ENCODE results near the gene ZNF500.
A peak's percentile ranks its signal among the peaks of the same experiment; 100 is the strongest.

ZNF500 gene

DNA sequence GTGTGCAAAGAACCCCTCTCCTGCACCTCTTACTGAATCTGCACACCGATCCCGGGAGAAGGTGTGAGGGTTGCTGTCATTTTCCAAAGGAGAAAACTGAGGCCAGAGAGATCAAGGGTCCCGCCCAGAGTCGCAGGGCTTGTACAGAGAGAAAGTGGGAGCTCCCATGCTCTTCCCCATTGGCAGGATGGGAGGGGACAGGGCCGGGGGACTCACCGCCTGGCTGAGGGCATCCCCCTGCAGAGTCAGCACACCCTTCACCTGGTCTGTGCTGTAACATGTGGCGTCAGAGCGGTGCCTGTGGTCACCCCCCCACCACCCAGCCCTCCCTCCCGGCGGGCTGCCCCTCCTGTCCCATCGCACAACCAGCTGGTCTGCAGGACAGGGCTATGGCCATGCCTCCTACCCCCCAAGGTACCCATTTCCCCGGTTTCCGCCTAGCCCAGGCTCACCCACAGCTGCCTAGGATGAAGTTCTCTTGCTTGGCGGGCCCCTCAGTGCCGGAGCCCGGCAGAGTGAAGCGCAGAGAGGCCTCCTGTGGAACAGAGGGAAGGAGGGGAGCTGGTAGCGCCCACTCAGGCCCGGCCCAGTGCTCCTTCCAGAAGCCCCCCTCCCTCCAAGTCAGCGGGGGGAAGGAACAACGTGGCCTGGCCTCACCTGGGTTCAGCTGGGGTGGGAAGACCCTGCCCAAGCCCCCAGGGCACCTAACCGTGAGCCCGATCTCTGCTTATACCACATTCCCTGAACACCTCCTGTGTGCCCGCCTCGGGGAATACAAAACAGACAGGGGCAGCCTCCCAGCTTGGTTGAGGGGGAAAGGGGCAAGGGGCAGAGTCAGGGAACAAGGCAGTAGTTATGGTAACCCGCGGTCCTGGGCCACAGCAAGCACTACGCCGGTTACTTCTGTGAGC, 34.3 kb upstream of the ZNF500 start:
- H3K9me3 ChIP-seq (ENCODE audit: control insufficient read depth, insufficient read depth, low read length), result no peaks in the 10 kb centered on the region
- peak overlapping the region; percentile 94 for H3K4me2 ChIP-seq (ENCODE audit: low read length)
- peaks cover 32% of the 10 kb centered on the region for H3K4me1 ChIP-seq (ENCODE audit: control insufficient read depth, low read length)
- peak overlapping the region; percentile 38; the same call in 1 of the 2 replicates for H3K27ac ChIP-seq (ENCODE audit: low read depth, low read length)
- TF ChIP-seq EZH2phosphoT487 (IDR thresholded peaks at IDR 0.05; ENCODE audit: borderline replicate concordance, low read length) (no peak), CTCF (IDR thresholded peaks at IDR 0.05; ENCODE audit: low read depth, low read length, poor library complexity, severe bottlenecking) (no peak)
- H3K79me2 ChIP-seq (ENCODE audit: control insufficient read depth, low read length), result no peaks in the 10 kb centered on the region
- H3F3A ChIP-seq (ENCODE audit: control insufficient read depth, insufficient read depth), result peaks cover 7% of the 10 kb centered on the region; the same call in 1 of the 2 replicates
- peak overlapping the region; percentile 87 for H3K4me3 ChIP-seq (ENCODE audit: low read length)
- no peaks in the 10 kb centered on the region for H3K27me3 ChIP-seq (ENCODE audit: control insufficient read depth, low read length)
- H4K20me1 ChIP-seq (ENCODE audit: control insufficient read depth, insufficient read depth, low read depth, low read length), result no peaks in the 10 kb centered on the region
- peaks cover 14% of the 10 kb centered on the region for H3K36me3 ChIP-seq (ENCODE audit: control insufficient read depth, low read length)
- no peaks in the 10 kb centered on the region for H3K9me2 ChIP-seq (replicated peaks; ENCODE audit: control insufficient read depth, low read length)

DNA sequence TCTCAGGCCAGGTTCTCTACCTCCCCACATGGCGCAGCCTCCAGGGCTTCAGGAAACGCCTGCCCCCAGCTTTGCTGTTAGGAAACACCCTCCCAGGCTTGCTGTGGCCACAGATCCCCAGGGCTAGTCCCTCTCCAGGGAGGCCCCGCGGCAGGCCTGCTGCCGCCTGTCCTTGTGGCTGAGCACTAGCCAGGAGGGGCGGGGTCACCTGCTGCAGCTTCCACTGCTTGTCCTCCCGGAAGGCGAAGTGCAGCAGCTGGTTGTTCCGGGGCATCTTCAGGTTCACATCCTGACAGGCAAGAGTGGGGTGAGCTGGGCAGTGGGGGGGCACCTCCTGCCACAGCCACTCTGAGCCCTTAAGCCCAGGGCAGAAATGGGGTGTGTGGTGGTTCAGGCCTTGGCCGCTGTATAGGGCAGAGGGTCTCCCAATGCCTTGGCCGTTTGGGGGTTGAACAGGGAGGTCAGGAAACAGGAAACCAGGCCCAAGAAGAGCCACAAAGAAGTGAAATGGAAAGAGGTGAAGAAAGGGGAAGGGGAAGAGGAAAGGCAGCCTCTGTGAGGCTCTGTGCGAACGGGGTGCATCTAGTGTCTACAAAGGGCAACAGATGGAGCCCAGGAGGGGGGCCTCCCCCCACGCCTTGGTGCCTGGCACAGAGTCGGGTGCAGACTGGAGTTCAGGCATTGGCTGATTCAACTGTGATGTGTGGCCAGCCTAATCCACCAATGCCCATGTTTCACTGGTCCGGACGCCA, 33.5 kb upstream of the ZNF500 start:
- no peaks in the 10 kb centered on the region for H3K79me2 ChIP-seq (ENCODE audit: control insufficient read depth, low read length)
- H3K4me3 ChIP-seq (ENCODE audit: low read length), result peak overlapping the region; percentile 16; the same call in 1 of the 2 replicates
- TF ChIP-seq CTCF (IDR thresholded peaks at IDR 0.05; ENCODE audit: low read depth, low read length, poor library complexity, severe bottlenecking), result no peak
- TF ChIP-seq EZH2phosphoT487 (IDR thresholded peaks at IDR 0.05; ENCODE audit: borderline replicate concordance, low read length), result no peak
- no peaks in the 10 kb centered on the region for H3K9me2 ChIP-seq (replicated peaks; ENCODE audit: control insufficient read depth, low read length)
- no peaks in the 10 kb centered on the region for H4K20me1 ChIP-seq (ENCODE audit: control insufficient read depth, insufficient read depth, low read depth, low read length)
- peaks cover 32% of the 10 kb centered on the region for H3K4me1 ChIP-seq (ENCODE audit: control insufficient read depth, low read length)
- H3K4me2 ChIP-seq (ENCODE audit: low read length), result peak overlapping the region; percentile 94
- no peak overlapping the region for H3K27ac ChIP-seq (ENCODE audit: low read depth, low read length)
- peaks cover 7% of the 10 kb centered on the region; the same call in 1 of the 2 replicates for H3F3A ChIP-seq (ENCODE audit: control insufficient read depth, insufficient read depth)
- H3K36me3 ChIP-seq (ENCODE audit: control insufficient read depth, low read length), result peaks cover 12% of the 10 kb centered on the region
- H3K27me3 ChIP-seq (ENCODE audit: control insufficient read depth, low read length), result no peaks in the 10 kb centered on the region
- H3K9me3 ChIP-seq (ENCODE audit: control insufficient read depth, insufficient read depth, low read length), result no peaks in the 10 kb centered on the region

DNA sequence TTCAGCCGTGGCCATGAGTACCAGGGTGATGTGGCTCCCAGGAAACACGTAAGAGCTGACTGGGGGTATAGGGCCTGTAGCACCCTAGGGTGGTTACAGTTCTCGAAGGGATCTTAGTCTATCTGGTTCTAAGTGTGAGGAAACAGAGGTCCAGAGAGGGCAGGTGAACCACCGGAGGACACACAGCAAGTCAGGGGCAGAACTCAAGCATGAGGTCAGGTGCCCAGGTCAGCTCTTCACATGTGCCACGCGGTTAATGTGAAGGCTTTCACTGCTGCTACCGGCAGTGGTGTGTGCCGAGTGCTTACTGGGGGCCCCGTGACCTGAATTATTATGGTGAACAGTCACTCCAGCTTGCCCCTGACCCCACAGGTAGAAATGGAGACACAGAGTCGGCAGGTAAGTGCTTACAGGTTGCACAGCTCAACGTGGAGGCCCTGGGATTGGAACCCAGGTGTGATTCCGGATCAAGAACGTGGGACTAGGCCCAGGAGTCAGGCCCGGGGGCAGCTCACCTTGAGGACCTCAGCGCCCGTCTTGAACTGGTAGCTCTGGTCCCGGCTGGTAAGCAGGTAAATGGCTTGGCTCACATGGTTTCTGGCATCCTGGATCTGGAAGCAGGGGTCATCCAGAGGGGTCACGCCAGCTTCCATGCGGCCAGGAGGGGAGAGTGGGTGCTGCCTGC, 32.4 kb upstream of the ZNF500 start:
- Histone ChIP-seq H3K9me2 (replicated peaks; ENCODE audit: control insufficient read depth, low read length) (no peaks in the 10 kb centered on the region), H3K79me2 (ENCODE audit: control insufficient read depth, low read length) (no peaks in the 10 kb centered on the region), H4K20me1 (ENCODE audit: control insufficient read depth, insufficient read depth, low read depth, low read length) (no peaks in the 10 kb centered on the region), H3K4me2 (ENCODE audit: low read length) (no peak overlapping the region), H3K27me3 (ENCODE audit: control insufficient read depth, low read length) (no peaks in the 10 kb centered on the region), H3K4me3 (ENCODE audit: low read length) (no peak overlapping the region), H3K9me3 (ENCODE audit: control insufficient read depth, insufficient read depth, low read length) (no peaks in the 10 kb centered on the region), H3K4me1 (ENCODE audit: control insufficient read depth, low read length) (peaks cover 32% of the 10 kb centered on the region), H3F3A (ENCODE audit: control insufficient read depth, insufficient read depth) (peaks cover 7% of the 10 kb centered on the region; the same call in 1 of the 2 replicates), H3K36me3 (ENCODE audit: control insufficient read depth, low read length) (peaks cover 5% of the 10 kb centered on the region), H3K27ac (ENCODE audit: low read depth, low read length) (no peak overlapping the region)
- no peak for TF ChIP-seq CTCF (IDR thresholded peaks at IDR 0.05; ENCODE audit: low read depth, low read length, poor library complexity, severe bottlenecking)
- no peak for TF ChIP-seq EZH2phosphoT487 (IDR thresholded peaks at IDR 0.05; ENCODE audit: borderline replicate concordance, low read length)

Measured in DOHH2 (cell line).